ENCODE data around the gene IL2RA. TPM values are rescaled to one million over a fixed set of nuclear protein-coding genes. Genes with fewer than 3 reads are reported as not detected.

IL2RA gene
- total RNA-seq, 2 donors from 2014 or later: not detected

- no peaks in the 10 kb centered on the region for H3K4me1 ChIP-seq (ENCODE audit: control insufficient read depth, insufficient read depth, low read length)
- H3K4me3 Mint-ChIP-seq: no peak overlapping the region
- H3K4me1 Mint-ChIP-seq: peaks cover 5% of the 10 kb centered on the region
- H3K9ac ChIP-seq (ENCODE audit: extremely low read depth, low read length, poor library complexity, severe bottlenecking): no peak overlapping the region
- no peak overlapping the region for H3K4me3 ChIP-seq (ENCODE audit: low read length)
- no peaks in the 10 kb centered on the region for H3K36me3 Mint-ChIP-seq (ENCODE audit: low read depth)
- no peak for DNase-seq
- peaks cover 7% of the 10 kb centered on the region for H3K27me3 Mint-ChIP-seq (ENCODE audit: insufficient read depth)
- 91 to 100% methylated on average over 3 to 4 of the region's 4 CpGs for WGBS, 2 experiments (ENCODE audit: insufficient coverage in 1 of 2, insufficient read length in 1 of 2)
- no peak overlapping the region for H3K27ac ChIP-seq (ENCODE audit: low read depth, low read length)
- no peaks in the 10 kb centered on the region for H3K9me3 Mint-ChIP-seq
- no peaks in the 10 kb centered on the region for H3K9me3 ChIP-seq (ENCODE audit: control insufficient read depth, low read length)
- TF ChIP-seq CTCF (conservative IDR thresholded peaks at IDR 0.05): no peak
- H3K27ac Mint-ChIP-seq: no peak overlapping the region
- no peaks in the 10 kb centered on the region for H3K36me3 ChIP-seq (ENCODE audit: control insufficient read depth, insufficient read depth, low read length)
- peaks cover 5% of the 10 kb centered on the region for H3K27me3 ChIP-seq (ENCODE audit: control insufficient read depth, insufficient read depth, low read length, poor library complexity, severe bottlenecking)
Measured at GRCh38 chr10:6053303-6053702, 8.9 kb downstream of the IL2RA start.

GRCh38 chr10:6052247-6053221 is 9.6 kb downstream of the IL2RA start:
- Histone ChIP-seq H3K4me3 (ENCODE audit: low read length) (no peak overlapping the region), H3K4me1 (ENCODE audit: control insufficient read depth, insufficient read depth, low read length) (no peaks in the 10 kb centered on the region), H3K27me3 (ENCODE audit: control insufficient read depth, insufficient read depth, low read length, poor library complexity, severe bottlenecking) (no peaks in the 10 kb centered on the region), H3K36me3 (ENCODE audit: control insufficient read depth, insufficient read depth, low read length) (no peaks in the 10 kb centered on the region), H3K9ac (ENCODE audit: extremely low read depth, low read length, poor library complexity, severe bottlenecking) (no peak overlapping the region), H3K9me3 (ENCODE audit: control insufficient read depth, low read length) (no peaks in the 10 kb centered on the region), H3K27ac (ENCODE audit: low read depth, low read length) (no peak overlapping the region)
- H3K4me1 Mint-ChIP-seq: peaks cover 5% of the 10 kb centered on the region
- no peak overlapping the region for H3K27ac Mint-ChIP-seq
- no peak overlapping the region for H3K4me3 Mint-ChIP-seq
- no peaks in the 10 kb centered on the region for H3K36me3 Mint-ChIP-seq (ENCODE audit: low read depth)
- WGBS, 2 experiments (ENCODE audit: insufficient coverage in 1 of 2, insufficient read length in 1 of 2): 90 to 100% methylated on average over 3 to 17 of the region's 17 CpGs
- peaks cover 4% of the 10 kb centered on the region for H3K27me3 Mint-ChIP-seq (ENCODE audit: insufficient read depth)
- peak; percentile 46 for DNase-seq
- TF ChIP-seq CTCF (conservative IDR thresholded peaks at IDR 0.05): no peak
- no peaks in the 10 kb centered on the region for H3K9me3 Mint-ChIP-seq

GRCh38 chr10:6050801-6051445 is 11.2 kb downstream of the IL2RA start:
- WGBS, 2 experiments (ENCODE audit: insufficient coverage in 1 of 2, insufficient read length in 1 of 2): 88% methylated on average over 14 to 17 of the region's 18 CpGs
- no peaks in the 10 kb centered on the region for H3K27me3 ChIP-seq (ENCODE audit: control insufficient read depth, insufficient read depth, low read length, poor library complexity, severe bottlenecking)
- Mint-ChIP-seq H3K27ac (no peak overlapping the region), H3K4me1 (peaks cover 5% of the 10 kb centered on the region), H3K9me3 (no peaks in the 10 kb centered on the region), H3K27me3 (ENCODE audit: insufficient read depth) (peaks cover 4% of the 10 kb centered on the region), H3K4me3 (no peak overlapping the region), H3K36me3 (ENCODE audit: low read depth) (no peaks in the 10 kb centered on the region)
- no peak overlapping the region for H3K9ac ChIP-seq (ENCODE audit: extremely low read depth, low read length, poor library complexity, severe bottlenecking)
- peak; percentile 47 for TF ChIP-seq CTCF (conservative IDR thresholded peaks at IDR 0.05)
- peak; percentile 62 for DNase-seq
- no peak overlapping the region for H3K4me3 ChIP-seq (ENCODE audit: low read length)
- no peaks in the 10 kb centered on the region for H3K36me3 ChIP-seq (ENCODE audit: control insufficient read depth, insufficient read depth, low read length)
- no peaks in the 10 kb centered on the region for H3K9me3 ChIP-seq (ENCODE audit: control insufficient read depth, low read length)
- no peaks in the 10 kb centered on the region for H3K4me1 ChIP-seq (ENCODE audit: control insufficient read depth, insufficient read depth, low read length)
- no peak overlapping the region for H3K27ac ChIP-seq (ENCODE audit: low read depth, low read length)

Measured in endodermal cell (in vitro differentiated cells).